ENCODE results near the gene ASTL.
"Not testable (repeated sequence)": the region's sequence is repeated elsewhere in the genome, so short reads cannot be mapped to it uniquely, and the experiment has no call there.

ASTL gene

DNA sequence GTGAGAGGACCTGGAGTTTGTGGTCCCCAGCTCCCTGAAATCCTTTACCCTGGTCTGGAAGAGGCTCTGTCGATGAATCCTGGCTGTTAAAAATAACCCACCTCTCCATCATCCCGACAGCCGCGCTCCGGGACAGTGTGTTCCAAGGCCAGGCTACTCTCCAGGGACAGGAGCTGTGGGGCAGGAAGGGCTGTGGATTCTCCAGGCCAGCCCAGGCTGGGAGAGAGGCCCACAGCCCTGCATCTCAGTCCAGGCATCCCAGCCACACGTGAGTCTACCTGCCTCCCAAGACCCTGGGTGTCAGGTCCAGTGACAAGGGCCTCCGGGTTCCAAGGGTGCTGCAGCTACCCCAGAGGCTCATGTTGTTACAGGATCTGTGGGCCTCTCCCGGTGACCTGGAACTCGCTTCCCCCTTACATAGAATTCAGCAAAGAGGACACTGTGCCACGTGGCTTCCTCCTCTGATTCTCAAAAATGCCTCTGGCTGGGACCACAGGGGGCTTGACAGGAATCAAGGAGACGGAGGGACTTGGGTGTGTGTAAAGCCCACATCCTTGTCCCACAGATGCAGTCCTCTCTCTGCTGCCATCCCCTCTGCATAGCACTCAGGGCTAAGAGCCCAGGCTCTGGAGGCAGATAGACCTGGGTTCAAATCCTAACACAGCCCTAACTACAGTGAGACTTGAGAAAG, 39.3 kb downstream of the ASTL start:
- no peak for DNase-seq (ENCODE audit: low read depth in 2 of 2)

DNA sequence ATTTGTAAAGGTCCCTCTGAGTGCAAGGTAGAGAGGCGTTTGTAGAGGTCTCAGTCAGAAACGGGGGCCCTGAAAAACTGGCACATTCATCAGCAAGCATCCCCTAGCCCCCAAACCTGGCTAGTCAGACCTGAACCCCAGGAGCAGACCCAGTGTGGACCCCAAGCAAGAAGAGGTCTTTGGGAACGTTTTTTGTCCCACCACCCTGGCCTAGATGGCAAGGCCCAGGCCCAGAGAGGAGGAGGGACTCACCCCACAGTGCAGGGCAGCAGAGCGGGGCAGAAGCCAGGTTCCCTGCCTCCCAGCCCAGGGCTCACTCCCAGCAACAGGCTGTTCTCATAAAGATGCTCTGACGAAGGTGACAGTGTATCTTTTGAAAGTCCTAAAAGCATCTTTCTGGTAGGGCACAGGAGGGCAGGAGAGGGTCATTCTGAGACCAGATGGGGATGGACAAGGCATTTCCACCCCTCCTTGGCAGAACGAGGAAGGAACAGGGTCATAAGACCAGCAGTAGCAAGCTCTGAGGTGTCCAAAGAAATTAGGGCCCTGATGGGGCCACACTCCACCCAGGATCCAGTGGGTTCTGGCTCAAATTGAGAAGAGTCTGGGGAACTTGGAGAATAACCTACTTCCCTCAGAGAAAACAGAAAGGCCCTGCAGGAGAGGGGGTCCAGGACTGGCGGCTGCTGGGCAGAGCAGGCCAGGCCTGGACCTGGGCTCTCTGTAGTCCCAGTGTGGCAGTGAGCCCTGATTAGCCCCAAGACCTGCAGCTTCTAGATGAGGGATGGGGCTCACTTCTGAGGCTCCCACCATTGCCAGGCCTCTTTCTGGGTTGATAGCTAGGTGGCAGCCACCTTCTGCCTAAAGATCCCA, 40.1 kb downstream of the ASTL start:
- DNase-seq (ENCODE audit: low read depth in 2 of 2) = no peak

DNA sequence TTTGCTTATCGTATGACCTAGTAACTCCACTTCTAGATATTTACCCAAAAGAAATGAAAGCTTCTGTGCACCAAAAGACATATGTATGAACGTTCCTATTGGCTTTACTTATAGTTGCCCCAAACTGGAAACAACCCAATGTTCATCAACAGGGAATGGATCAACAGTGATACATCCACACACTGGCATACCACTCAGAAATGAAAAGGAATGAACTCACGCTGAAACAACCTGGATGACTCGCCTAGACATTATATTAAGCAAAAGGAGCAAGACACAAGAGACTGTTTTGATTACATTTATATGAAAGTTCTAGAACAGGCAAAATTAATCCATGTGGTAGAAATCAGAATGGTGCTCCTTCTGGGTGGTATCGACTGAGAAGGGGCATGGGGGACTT, 40.9 kb downstream of the ASTL start:
- no peak for DNase-seq (ENCODE audit: low read depth in 2 of 2)

DNA sequence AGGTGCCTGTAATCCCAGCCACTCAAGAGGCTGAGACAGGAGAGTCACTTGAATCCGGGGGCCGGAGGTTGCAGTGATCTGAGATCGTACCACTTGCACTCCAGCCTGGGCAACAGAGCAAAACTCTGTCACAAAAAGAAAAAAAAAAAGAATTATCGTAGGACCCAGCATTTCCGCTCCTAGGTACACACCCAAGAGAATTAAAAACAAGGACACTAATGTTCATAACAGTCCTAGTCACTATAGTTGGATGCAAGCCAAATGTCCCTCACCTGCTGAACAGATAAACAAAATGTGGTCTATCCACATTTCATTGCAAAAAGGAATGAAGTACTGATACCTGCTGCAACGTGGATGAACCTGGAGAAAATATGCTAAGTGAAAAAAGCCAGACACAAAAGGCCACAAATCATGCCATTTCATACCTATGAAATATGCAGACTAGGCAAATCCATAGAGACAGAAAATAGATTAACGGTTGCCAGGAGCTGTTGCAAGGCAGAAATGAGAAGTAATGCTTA, 43.1 kb downstream of the ASTL start:
- DNase-seq (ENCODE audit: low read depth in 2 of 2) = no peak

DNA sequence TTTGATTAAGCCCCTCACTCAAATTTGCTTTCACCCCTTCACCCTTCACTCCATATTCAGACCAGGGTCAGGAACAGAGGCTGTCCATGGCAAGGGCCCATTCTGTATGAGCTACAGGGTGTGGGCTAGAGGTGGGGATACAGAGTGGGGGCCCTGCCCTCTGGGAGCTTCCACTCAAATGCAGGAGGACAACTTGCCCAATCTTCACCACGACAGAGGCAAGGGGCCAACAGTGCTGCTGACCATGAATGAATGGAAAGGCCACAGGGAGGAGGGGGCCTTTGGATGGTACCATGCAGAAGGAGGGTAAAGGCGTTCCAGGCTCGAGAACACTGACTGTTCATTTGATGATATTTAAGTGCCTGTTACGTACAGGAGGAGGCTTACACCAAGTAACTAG, 44.8 kb downstream of the ASTL start:
- DNase-seq (ENCODE audit: low read depth in 2 of 2) = no peak

DNA sequence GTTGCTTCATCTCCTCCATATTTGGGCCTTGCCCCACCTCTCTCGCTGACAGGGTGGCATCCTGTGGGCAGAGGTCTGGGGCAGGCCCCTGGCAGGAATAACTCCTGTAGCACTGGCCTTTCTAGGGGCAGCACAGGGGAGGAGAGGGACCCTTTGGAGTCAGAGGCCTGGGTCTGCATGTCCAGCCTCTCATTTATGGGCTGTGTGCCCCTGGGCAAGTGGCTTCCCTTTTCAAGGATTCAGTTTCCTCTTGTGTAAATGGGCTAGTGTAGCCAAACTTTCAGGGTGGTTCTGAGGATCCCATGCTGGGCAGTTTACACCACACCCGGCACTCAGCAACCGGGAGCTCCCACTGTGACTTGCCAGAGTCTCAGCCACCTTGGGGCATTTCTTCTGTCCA, 45.4 kb downstream of the ASTL start:
- DNase-seq (ENCODE audit: low read depth in 2 of 2) = no peak

DNA sequence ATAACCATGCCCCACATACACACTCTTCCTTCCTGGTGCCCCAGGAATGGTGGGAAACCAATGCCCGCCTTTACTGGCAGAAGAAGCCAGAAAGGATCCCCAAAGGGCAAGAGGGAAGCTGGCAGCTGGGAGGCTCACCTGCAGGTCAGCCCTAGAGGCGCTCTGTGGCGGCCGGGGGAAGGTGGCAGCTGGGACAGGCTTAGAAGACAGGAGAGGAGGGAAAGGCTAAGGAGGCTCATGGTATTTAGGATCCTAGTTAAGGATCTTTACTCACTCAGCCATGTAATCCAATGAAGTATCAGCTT, 45.8 kb downstream of the ASTL start:
- DNase-seq (ENCODE audit: low read depth in 2 of 2) = no peak

DNA sequence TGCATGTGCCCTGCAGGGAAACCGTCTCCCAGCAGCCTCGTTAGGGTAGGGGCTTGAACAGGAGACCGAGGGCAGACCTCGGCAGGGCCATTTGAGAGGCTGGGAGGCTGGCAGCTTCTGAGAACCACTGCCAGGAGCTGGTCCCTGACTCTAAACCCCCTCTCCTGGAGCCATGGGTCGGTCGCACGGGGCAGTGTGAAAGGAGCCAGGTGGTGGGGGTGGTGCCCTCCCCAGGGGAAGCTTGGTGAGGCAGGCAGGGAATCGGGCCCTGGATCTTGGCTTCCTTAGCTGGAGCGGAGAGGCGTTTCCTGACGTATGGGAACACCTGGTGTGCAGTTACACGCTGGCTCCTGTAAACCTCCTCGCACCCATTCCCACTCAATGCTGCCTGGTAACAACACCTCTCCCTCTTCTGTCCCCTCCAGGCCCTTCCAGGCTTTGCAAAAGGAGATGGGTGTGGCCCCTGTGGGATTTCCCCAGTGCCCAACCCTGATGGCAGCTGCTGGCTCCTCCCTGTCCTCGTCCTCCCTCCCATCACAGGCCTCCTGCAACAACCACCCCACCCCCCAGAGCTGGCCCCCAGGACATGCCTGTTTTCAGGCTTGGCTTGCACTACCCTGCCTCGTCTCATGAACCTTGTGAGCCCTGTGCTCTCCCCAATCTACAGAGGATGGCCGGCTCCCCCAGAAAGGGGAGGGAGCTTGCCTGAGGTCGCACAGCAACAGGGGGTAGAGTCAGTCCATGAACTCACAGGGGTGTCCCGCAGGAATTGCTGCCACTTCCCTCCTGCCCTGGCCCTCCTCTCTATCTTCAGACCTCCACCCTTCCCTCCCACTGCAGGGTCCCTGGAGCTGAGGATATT, 46.4 kb downstream of the ASTL start:
- DNase-seq (ENCODE audit: low read depth in 2 of 2) = no peak

DNA sequence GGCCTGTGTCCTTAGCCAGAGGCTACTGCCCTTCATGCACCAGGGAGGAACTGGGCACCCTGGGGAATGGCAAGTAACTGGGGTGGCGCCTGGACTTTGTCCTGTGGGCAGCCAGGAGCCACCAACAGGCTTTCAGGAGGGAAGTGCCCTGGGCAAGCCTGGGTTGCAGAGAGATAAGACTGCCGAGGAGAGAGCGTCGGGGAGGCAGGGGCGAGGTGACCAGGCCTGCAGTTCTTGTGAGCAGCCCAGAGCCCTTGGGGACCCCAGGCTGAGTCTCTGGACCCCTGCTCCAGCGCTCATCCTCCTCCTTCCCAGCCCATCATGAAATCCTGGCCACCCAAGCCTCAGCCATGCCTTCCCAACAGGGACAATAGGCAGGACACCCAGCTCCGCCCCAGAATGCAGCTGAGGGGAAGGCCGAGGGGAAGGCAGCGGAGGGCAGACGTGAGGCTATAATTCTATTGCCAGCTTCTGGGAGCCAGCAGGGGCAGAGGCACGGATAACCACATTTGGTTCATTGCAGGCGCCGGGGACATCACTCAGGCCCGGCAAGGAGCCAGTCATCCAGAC, 47.1 kb downstream of the ASTL start:
- DNase-seq (ENCODE audit: low read depth in 2 of 2) = no peak

DNA sequence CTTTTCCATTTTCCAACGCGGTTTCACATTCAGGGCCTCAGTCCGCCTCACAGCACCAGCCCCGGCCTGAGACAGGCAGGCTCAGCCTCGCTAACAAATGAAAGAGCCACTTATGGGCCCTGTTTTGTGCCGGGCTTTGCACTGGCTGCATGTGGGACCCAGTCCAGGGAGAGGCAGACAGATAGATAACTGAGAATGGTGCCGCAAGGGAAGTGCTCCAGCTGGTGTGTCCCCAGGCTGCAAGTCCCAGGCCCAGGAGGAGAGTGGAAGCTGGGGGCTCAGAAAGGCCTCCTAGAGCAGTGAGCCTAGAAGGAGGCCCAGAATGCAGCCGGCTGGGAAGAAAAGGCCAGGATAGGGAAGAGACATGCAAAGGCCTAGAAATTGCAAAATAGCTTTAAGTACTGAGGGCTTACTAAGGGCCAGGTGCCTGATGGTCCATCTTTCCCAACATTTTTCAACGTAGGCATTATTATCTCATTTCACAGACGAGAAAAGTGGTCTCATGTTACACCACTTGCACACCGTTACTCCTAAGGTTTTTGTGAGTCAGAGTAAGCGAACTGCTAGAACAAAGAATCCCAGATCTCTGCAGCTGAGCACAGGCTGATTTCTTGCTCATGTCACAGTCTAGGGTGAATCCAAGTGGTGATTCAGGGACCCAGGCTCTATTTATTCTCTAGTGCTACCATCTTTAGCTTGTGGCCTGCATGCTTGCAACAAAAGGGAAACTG, 47.9 kb downstream of the ASTL start:
- DNase-seq (ENCODE audit: low read depth in 2 of 2) = no peak

DNA sequence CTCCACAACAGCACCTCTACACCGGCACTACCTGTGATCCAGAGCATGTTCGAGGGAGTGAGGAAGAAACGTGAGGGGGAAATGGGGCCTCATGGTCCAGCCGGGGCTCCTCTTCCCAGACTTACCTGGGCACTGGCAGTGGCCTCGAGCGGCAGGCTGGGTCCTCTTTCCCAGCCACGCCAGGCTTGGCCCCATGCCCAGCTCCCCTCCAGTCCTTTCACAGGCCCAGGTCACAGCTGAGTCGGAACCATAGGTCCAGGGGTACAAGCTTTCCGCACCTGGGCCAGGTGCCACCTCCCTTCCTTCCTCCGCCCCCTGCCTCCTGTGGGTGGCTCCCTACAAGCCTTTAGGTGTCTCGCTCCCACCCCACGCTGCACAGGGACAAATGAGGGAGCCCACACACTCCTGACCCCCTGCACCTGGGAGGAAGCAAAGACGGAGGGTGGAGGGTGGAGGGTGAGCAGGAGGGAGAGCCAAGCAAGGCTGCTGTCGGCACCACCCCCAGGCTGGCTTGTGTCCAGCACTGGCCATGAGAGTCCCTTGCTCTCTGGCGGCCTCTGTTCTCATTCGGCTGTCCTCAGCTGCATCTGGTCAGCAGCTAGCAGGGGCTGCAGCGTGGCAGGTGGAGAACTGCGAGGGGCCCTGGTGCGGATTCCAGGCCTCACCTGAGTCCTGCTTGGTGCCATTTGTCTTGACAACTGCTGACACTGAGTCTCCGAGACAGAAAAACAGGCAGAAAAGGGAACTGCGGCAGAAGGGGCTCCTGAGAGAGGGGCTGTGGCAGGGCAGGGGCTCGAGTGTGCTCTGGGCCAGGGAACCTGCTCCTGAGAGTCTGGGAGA, 48.7 kb downstream of the ASTL start:
- no peak for DNase-seq (ENCODE audit: low read depth in 2 of 2)

DNA sequence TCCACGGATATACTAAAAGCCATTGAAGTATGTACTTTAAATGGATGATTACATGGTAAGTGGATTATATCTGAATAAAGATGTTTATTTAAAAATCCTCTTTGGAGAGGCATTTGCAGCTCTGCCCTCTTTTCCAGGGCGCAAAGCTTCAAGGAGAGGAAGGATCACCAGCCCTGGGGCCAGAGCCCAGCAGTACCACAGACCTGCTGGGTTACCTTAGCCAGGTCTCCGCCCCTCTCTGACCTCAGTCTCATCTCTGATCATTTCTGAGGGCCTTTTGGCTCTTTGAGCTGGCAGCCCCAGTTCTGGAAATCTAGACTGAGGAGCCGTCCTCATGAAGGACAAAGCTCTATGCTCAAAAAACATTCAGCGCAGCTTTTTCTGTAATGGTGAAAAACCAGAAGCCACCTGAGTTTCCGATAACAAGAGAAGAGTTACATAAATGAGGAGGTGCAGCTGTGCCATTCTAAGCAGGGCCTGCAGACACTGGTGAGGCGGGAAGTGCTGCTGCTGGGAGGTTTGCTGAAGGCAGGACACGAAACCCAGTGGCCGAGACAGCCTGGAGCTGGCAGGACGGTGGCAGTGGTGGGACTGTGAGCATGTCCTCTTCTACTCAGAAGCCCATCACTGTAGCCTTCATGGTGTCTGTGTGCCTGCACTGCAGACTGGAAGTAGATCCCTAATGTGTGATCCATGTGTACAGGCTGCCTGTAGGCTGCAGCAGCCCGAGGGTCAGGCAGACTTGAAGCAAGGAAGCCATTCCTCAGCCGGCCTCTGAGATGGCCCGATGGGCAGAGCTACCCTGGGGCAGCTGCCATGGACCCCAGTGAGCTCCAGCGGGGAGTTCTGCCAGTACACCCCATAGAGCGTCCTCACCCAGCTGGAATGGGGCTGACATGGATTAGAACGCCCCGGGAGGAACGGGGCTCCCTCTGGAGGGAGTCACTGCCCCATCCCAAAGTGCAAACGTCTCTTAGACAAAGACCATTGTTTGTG, 49.7 kb downstream of the ASTL start:
- no peak for DNase-seq (ENCODE audit: low read depth in 2 of 2)

DNA sequence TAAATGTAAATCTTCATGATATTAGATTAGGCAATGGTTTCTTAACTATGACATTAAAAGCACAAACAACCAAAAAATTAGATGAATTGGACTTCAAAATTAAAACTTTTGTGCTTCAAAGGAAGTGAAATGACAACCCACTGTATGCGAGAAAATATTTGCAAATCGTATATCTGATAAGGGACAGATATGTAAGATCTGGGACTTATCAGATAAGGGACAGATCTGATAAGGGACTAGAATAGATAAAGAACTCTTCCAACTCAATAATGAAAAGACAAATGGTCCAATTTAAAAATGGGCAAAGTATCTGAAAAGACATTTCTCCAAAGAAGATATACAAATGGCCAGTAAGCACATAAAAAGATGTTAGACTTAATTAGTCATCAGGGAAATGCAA, 51.2 kb downstream of the ASTL start:
- DNase-seq (ENCODE audit: low read depth in 2 of 2) = no peak

DNA sequence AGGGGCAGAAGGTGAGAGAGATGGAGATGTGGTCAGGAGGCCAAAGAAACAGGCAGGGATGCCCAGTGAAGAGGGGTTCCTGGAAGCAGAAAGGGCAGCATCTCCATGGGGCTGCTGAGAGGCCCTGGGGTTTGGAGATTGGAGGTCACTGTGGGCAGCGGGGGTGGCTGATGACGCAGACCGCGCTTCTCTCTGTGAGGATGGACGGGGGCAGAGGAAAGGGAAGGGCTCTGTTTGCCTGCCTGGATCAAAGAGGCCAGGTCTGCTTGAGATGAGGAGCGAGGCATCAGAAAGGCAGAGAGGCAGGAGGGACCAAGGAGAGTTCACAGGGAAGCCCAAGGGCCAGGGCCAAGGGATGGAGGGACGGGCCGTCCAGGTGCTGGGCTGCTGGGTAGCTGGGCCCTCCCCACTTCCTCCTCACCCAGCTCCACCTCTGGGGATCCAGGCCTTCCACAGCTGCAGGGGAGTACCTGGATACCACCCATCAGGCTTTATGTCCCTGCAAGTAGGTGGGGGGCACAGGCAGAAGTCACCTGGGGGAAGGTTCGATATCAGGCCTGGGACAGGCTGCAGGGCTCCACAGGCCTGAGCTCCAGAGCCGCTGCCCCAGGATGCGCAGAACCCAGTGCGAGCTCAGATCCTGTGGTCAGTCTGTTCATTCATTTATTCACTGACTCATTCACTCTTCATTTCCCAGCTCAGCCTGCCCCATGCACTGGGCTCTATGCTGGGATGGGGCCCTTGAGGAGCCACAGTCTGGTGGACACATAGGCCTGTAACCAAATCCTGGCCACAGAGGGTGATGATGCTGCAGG, 52.6 kb downstream of the ASTL start:
- no peak for DNase-seq (ENCODE audit: low read depth in 2 of 2)

DNA sequence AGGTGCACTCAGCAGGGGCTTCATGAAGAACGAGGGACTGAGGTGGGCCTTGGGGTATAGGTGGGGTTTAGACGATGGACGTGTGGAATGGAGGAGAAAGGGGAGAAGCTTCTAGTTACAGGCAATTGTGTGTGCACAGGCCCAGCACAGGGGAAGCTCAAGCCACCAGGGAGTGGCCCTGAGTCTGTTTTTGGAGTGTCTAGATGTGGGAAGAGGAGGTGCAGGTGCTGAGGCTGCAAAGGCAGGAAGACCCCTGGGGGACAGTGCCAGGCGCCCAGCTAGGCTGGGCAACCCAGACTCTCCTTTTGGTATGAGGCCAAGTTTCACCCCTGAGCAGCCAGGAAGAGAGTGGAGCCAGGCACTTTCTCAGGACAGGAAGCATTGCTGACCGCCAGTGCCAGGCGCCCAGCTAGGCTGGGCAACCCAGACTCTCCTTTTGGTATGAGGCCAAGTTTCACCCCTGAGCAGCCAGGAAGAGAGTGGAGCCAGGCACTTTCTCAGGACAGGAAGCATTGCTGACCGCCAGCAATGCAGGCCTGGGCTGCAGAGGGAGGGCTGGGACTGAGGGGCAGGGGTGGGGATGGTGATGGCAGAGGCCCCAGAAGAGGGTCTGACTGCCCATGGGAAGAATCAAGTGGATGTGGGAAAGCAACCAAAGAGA, 53.3 kb downstream of the ASTL start:
- DNase-seq (ENCODE audit: low read depth in 2 of 2) = not testable (repeated sequence)

DNA sequence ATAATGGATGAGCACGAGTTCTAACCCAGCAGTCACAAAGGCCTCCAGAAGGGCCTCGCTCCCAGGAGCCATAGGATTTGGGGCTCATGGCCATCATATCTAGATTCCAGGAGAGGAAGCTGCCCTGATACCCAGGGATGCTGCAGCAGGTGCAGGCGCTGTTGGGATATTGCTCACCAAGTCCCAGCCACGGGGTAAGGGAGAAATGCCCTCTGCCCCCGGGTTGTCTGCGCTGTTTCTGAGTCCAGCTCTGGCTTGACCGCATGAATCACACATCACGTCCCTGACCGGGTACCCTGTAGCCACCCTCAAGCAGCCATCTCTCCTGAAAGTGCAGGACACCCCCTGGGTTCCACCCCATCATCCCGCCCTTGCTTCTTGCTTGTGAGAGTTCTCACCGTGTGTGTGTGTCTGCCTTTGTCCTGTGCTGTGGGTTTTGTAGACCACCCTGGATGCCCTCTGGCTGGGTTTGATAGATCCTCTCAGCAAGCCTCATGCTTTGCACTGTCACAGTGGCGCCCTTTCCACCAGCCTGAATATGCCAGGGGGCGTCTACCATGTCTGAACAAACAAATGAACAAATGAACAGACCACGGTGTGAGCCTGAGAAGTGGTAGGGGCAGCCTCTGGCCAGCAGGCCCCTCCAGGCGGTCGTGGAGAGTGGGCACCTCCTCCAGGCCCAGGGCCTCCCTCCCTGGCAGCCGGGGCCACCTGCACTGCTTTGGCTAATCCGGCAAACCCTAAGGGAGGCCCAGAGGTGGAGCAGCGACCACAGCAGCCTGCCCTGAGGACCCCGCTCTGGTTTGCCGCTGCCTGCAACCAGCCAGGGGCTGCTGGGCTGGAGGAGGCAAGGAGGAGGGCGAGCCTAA, 54.1 kb downstream of the ASTL start:
- no peak for DNase-seq (ENCODE audit: low read depth in 2 of 2)

Data from stimulated activated CD4-positive, alpha-beta T cell treated with anti-CD3 and anti-CD28 coated beads, Interleukin-1b, Interleukin-23, amount 100 ng/mL, for 1 hour (primary cell).